HG02884 (cell line): Measurements from ENCODE around the gene B3GNT2.
"Not testable (repeated sequence)": the region's sequence is repeated elsewhere in the genome, so short reads cannot be mapped to it uniquely, and the experiment has no call there.

ENCODE experiments used
- ATAC-seq: cut with Tn5 transposase; IDR thresholded peaks from one replicate; pipeline ENCODE4 v1.9.1; 2021; ENCODE audit warnings: mild to moderate bottlenecking, moderate library complexity; ENCODE audit not compliant: unreplicated experiment

The B3GNT2 gene

GRCh38 chr2:62195421-62196277 lies at the start of gene B3GNT2:
Gene B3GNT2 (plus strand): TSS chr2:62196115. CDS start chr2:62222221, 26,106 bp downstream.
- ATAC-seq = peak; percentile 41

- not testable (repeated sequence) for ATAC-seq
These were observed 49.1 kb upstream of the B3GNT2 start for GRCh38 chr2:62146790-62147189.

- no peak for ATAC-seq
These were observed 48.2 kb upstream of the B3GNT2 start for GRCh38 chr2:62147610-62148301.

GRCh38 chr2:62149708-62150107 lies 46.2 kb upstream of the B3GNT2 start:
- no peak for ATAC-seq

GRCh38 chr2:62150597-62151305 lies 45.2 kb upstream of the B3GNT2 start:
- no peak for ATAC-seq

GRCh38 chr2:62151306-62151638 lies 44.6 kb upstream of the B3GNT2 start:
- ATAC-seq = no peak

- ATAC-seq = no peak
These were observed 43.9 kb upstream of the B3GNT2 start for GRCh38 chr2:62152000-62152399.

- no peak for ATAC-seq
These were observed 38.9 kb upstream of the B3GNT2 start for GRCh38 chr2:62156861-62157496.

GRCh38 chr2:62158444-62159121 lies 37.3 kb upstream of the B3GNT2 start:
- ATAC-seq = no peak

GRCh38 chr2:62160691-62161090 lies 35.2 kb upstream of the B3GNT2 start:
- not testable (repeated sequence) for ATAC-seq

GRCh38 chr2:62163106-62163831 lies 32.6 kb upstream of the B3GNT2 start:
- ATAC-seq = no peak

GRCh38 chr2:62163834-62164233 lies 32.1 kb upstream of the B3GNT2 start:
- no peak for ATAC-seq

- no peak for ATAC-seq
These were observed 20.2 kb upstream of the B3GNT2 start for GRCh38 chr2:62175728-62176127.

- ATAC-seq = no peak
These were observed 19.1 kb upstream of the B3GNT2 start for GRCh38 chr2:62176801-62177200.

- ATAC-seq = no peak
These were observed 18.4 kb upstream of the B3GNT2 start for GRCh38 chr2:62177392-62178049.

- no peak for ATAC-seq
These were observed 17.1 kb upstream of the B3GNT2 start for GRCh38 chr2:62178741-62179271.

GRCh38 chr2:62180975-62181374 lies 14.9 kb upstream of the B3GNT2 start:
- ATAC-seq = no peak

GRCh38 chr2:62181843-62182242 lies 14.1 kb upstream of the B3GNT2 start:
- ATAC-seq = no peak
